AG04449 (cell line): ENCODE results near the gene REXO4.

ENCODE experiments used
- CTCF ChIA-PET: fragments of 350-600 bp; formaldehyde crosslinking; extraction: SDS; loops from one replicate; lab custom pipeline; 2021; ENCODE audit warnings: antibody characterized with exemption; lab: Yijun Ruan, JAX
- POLR2A ChIA-PET: fragments of 400-600, 350-600 bp; formaldehyde crosslinking; extraction: SDS; loops from one replicate; lab custom pipeline; 2020; ENCODE audit warnings: antibody characterized with exemption, inconsistent platforms; lab: Yijun Ruan, JAX
- DNase-seq: peaks from one replicate; pipeline ENCODE4 v3.0.0-alpha.2; 2010; ENCODE audit warnings: low read depth, low spot score
- H3K4me3 ChIP-seq: 2 replicates; pipeline ENCODE4 v1.5.1; 2011; ENCODE audit warnings: low read depth, mild to moderate bottlenecking, control low read depth, low read length
- CTCF ChIP-seq: IDR thresholded peaks from one replicate; pipeline ENCODE4 v1.5.1; 2011; ENCODE audit warnings: mild to moderate bottlenecking, moderate library complexity, low read length, control low read depth, inconsistent platforms; ENCODE audit not compliant: insufficient read depth; ENCODE audit errors: missing control alignments

Gene REXO4

GRCh38 chr9:133367778-133368177 is 50.0 kb downstream of the REXO4 start:
- TF ChIP-seq CTCF, result no peak
- no peak overlapping the region for H3K4me3 ChIP-seq
- no peak for DNase-seq
- ChIA-PET CTCF (no interaction called here), POLR2A (interaction anchor here (4.9 kb wide), 1 partner anchor 20 kb away, joined by 14 read pairs; the partner anchor contains the start of genes MED22 and RPL7A)

DNA sequence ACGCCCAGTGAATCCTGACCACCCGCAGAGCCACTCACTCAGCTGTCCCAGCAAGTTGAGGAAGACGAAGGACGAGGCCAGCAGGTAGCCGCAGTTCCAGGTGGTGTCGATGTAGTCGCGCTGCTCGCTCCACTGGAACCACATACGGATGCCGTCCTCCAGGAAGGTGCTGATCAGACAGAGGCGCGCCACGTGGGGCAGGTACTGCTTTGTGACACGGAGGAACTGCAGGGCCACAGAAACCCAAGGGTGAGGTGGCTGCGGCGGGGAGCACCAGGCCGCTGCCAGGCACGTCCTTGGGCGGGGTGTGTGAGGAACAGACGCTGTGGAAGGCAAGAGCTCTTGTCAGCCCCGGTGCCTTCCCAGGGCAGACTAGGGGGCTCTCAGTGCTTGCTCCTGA is 50.6 kb downstream of the REXO4 start:
- POLR2A ChIA-PET, result interaction anchor here (1.7 to 4.9 kb wide), 2 partner anchors 9 to 19 kb away, joined by 9 to 14 read pairs; partner anchors contain the start of genes MED22, RPL7A, STKLD1 and SURF4
- TF ChIP-seq CTCF, result no peak

DNA sequence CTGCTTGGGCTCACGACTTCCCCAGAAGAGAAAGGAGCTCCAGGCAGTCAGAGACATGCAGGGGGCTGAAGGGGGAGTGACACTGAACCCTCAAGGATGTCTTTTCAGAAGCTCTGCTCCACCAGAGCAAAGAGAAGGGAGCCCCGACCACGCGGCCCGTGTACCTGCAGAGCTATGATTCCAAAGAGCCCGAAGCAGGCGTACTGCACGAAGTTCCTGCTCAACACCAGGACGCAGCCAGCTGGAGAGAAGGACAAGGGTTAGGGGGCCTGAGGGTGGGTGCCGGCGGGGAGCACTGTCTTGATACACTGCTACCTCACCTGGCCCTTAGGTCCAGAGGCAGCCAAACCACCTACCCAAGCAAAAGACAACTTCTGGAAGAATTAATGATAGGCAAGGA is 51.4 kb downstream of the REXO4 start:
- no peak for TF ChIP-seq CTCF
- POLR2A ChIA-PET, result interaction anchor here (1.7 to 4.9 kb wide), 2 partner anchors 10 to 18 kb away, joined by 9 to 14 read pairs; partner anchors contain the start of genes MED22, RPL7A, STKLD1 and SURF4
- no peak overlapping the region for H3K4me3 ChIP-seq
- no peak for DNase-seq
- CTCF ChIA-PET, result interaction anchor here (1.2 to 2.5 kb wide), 5 partner anchors 10 to 118 kb away, joined by 3 to 11 read pairs (median 4); partner anchors contain the start of genes SURF1 and SURF2

More for the DNA sequence above, 50.6 kb downstream of the REXO4 start:
- CTCF ChIA-PET, result interaction anchor here (1.2 to 1.3 kb wide), 2 partner anchors 26 to 118 kb away, joined by 3 to 5 read pairs; no protein-coding TSS in a partner anchor
- DNase-seq, result no peak
- no peak overlapping the region for H3K4me3 ChIP-seq

DNA sequence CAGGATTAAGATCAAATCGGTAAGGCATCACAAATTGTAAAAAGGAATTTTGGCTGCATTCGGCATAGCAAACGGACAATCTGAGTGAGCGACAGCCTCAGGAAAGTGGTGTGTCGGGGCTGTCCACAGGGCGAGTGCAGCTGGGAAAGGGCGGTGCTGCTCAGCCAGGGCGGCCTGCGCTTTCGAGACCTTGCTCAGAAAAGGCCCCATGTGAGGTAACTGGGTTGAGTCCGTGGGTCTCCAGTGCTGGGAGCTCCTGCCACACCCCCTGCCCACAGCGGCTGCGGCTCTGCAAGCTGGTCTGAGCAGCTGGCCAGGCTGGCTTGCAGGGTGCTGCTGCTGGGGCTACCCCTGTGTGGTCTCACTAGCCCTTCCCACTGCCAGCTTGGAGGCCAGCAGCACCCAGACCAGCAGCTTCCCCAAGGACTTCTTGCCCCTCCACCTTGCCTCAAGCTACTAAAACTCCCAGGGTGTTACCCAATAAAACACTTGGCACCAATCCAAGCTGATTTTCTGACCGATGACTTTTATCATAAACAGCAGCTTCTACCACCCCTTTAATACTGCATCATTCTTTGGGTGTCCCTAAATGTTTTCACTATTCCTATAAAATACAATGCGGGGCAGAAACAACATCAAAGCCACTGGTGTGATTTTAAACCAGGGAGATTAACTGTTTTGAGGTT is 55.3 kb downstream of the REXO4 start:
- ChIA-PET CTCF (interaction anchor here (1.0 to 1.4 kb wide), 2 partner anchors 9 to 11 kb away, joined by 3 to 4 read pairs; no protein-coding TSS in a partner anchor), POLR2A (interaction anchor here (0.7 to 1.5 kb wide), 3 partner anchors 9 to 14 kb away, joined by 3 to 5 read pairs (median 4); partner anchors contain the start of genes MED22 and RPL7A)
- H3K4me3 ChIP-seq, result no peak overlapping the region
- no peak for TF ChIP-seq CTCF
- DNase-seq, result no peak

DNA sequence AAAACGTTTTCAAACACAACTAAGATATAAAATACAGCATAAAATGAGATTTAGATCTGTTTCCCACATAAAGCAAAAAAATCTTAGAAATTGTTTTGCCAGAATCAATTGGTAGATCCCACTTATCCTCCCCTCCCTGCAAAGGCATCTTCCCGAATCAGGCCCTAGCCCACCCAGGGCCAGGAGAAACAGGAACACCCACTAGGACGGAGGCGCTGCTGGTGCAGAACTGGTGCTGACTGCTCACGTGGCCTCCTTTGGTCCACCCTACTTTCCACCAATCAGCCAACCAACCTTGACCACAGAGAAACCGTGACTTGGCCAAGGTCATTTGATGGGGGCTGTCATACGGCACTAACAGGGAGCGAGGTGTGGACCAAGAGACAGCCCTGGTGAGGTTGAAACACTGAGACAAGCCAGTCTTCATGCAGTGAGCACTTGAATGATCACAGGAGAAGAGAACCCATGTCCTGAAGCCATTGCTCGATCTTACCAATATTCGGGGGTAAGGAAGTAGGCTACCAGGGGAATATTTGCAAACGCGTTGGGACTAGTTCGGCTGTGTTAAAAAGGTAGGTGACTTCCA is 56.2 kb downstream of the REXO4 start:
- CTCF ChIA-PET, result no interaction called here
- POLR2A ChIA-PET, result no interaction called here
- no peak for TF ChIP-seq CTCF
- DNase-seq, result no peak
- H3K4me3 ChIP-seq, result no peak overlapping the region
